HK-2 (cell line): ENCODE measurements around the gene TIMP2.
A peak's percentile ranks its signal among the peaks of the same experiment; 100 is the strongest.

Experiments
- DNase-seq: peaks from one replicate; pipeline ENCODE4 v3.0.0-alpha.2; 2018; ENCODE audit not compliant: unreplicated experiment

The TIMP2 gene

DNA sequence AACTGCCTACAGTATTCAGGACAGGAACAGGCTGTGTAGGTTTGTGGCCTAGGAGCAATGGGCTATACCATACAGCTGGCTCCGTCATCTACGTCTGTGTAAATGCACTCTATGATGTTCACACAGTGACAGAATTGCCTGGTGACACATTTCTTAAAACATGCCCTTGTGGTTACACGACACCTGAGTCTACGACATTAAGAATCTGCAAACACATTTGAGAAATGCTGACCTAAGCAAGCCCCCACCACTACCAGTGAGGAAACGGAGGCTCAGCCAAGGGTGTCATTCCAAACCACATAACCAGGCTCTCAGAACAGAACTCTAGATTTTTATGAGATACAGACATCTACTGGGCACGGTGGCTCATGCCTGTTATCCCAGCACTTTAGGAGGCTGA, 108.1 kb downstream of the TIMP2 start:
- DNase-seq = peak; percentile 23

DNA sequence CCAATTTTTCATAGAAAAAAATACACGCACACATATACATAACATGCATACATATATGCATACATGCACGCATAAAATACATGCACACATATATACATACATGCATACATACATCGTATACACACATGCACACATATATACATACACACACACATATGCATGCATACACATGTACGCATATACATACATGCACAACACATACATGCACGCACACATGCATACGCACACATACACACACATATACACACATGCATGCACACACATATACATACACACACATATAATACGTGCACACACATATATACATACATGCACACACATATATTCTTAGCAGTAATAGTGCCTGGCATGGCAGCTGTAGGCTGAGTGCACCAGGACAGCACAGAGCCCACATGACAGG, 109.5 kb downstream of the TIMP2 start:
- no peak for DNase-seq

DNA sequence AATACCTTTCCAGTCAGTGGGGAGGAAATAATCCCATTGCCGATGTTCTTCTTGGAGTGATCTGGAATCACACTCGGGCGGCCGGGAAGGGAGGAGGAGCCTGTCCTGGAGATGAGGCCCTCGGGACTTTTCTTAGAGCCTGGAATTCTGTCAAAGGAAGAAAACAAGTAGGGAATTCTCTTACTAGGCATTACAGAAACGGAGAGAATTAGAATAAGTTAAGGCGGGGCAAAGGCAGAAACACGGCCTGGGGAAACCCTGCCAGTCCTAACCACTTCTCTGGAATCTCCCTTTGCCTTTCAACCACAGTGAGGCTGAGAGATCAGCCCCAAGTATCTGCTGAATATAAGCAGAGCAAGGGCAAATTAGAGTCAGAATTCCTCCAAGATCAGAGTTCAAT, 112.3 kb downstream of the TIMP2 start:
- DNase-seq = no peak

DNA sequence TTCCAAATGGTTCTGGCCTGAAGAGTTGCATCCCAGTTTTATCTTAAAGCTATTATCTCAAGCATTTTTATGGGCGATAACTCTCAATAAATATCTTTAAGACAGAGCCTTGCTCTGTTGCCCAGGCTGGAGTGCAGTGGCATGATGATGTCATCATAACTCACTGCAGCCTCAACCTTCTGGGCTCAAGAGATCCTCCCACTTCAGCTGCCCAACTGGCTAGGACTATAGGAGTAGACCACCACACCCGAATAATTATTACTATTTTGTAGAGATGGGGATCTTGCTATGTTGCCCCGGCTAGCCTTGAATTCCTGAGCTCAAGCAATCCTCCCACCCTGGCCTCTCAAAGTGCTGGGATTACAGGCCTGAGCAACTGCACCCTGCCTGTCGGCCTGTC, 117.0 kb downstream of the TIMP2 start:
- DNase-seq = no peak

DNA sequence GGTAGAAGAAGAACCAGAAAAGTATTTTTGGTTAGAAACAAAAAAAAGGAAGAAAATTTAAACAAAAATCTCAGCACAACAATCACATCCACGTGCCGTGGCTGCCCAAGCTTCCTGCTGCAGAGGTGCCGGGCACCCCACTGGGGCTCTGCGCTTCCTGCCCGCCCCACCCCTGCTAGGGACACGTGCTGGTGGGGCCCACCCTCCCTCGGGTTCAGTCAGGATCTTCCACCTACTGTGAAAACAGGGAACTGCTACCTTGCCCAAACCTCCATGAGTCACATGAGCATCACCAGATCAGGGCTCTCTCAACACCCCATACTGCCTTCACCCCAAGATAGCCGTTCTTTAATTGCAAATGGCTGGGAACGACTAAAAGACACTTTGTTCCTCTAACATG, 118.7 kb downstream of the TIMP2 start:
- no peak for DNase-seq

DNA sequence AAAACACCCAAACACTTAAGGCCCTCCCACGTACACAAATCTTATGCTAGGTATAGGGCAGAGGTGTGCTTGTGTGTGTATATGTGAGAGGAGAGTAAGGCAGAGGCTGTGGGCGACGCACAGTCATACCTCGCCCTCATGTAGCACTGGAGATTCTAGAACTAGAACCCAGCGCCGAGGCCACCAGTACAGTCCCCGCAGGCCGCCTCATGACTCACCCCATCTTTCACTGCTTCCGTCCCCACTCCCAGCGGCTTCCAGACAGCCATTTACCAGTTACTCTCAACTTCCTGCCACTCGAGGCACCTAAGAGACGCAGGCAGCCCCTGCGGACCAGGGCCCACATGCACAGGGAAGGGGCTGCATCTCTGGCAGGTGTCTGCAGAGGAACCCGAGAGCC, 119.9 kb downstream of the TIMP2 start:
- DNase-seq = no peak

DNA sequence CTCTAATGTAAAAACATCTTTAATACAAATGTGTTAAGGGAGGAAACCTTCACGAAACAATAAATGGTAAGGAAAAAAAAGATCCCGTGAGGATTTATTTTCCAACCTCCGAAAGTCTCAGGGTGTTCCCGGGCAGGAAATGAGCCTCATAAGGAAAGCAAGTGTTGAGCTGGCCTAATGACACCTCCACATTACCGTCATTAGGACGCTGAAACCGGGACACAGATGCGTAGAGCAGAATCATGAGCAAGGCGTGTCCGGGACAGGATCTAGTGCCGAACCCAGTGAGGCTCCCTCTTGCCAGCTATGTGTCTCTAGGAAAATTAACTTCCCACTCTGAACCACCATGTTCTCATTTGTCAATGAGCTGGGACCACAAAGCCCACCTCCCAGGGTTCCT, 120.4 kb downstream of the TIMP2 start:
- DNase-seq = no peak

DNA sequence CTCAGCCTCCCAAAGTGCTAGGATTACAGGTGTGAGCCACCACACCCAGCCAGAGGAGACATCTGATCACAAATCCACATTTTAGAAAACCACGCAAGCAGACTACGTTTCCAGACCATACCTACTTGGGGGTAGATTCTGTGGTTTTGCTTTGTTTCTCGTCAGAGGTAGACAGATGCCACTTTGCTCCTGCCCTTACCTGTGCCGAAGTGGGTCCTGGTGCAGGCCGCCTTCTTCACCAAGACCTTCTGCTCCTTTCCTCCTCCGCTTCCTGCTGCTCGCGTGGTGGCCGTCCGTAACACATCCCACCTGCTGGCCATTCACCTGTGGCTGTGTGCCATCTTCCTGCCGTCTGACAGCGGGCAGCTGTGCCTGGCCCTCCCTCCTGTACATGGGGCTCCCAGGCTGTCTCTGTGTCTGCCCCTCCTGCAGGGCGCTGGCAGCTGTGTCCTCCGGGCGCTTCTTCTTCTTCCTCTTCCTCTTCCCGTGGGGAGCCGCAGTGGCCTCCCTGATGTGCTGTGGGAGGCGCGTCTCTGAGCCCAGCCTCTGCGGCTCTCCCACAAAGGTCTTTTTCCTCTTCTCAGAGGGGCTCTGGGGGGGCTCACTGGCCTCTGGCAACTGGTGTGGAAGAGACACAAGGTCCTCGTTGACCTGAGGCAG, 121.9 kb downstream of the TIMP2 start:
- DNase-seq = no peak
